NCI-H2081 treated with DMSO at 0.1 percent for 48 hours (cell line): Measurements from ENCODE around the gene MUC6.
A peak's percentile ranks its signal among the peaks of the same experiment; 100 is the strongest.

Experiments
- DNase-seq: peaks from one replicate; lab custom pipeline; 2025; lab: John Stamatoyannopoulos, UW

MUC6 gene

DNA sequence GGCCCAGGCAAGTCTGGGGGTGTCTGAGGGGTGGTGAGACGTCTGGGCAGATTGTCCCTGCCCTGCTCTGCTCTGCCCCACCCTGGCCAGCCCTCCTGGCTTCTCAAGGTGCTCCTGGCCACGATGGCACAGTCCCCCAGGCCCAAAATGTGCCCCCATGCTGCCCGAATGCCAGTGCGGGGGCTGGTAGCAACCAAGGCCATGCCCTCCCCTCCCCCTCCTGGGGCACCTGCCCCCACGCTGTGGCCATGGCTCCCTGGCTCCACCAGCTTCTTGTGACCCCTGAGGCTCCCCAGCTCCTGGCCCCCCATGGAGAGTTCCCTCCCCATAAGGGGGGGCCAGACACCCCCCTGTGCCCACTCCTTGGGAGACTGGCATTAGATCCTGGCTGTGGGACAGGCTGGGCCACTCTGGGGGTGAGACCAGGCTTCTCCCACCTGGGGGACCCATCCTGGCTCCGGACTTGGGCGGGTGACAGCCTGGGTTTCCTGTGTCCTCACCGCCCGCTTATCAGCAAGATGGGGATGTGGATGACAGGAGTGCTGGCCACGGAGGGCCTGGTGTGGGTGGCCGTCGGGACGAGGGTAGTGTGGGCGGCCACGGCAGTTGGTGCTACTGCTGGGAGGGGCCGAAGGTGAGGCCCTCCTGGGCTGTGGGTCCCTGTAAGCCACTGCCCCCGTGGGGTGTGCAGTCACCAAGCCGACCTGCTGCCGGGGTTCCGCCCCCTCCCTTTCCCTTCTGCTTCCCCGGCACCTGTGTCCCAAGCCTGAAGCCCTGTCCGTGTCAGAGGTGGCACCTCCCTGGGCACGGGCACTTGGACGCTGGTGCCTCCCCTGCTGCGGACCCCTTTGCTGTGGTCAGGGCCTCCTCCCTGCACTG lies 15.9 kb upstream of the MUC6 start:
- DNase-seq = no peak

DNA sequence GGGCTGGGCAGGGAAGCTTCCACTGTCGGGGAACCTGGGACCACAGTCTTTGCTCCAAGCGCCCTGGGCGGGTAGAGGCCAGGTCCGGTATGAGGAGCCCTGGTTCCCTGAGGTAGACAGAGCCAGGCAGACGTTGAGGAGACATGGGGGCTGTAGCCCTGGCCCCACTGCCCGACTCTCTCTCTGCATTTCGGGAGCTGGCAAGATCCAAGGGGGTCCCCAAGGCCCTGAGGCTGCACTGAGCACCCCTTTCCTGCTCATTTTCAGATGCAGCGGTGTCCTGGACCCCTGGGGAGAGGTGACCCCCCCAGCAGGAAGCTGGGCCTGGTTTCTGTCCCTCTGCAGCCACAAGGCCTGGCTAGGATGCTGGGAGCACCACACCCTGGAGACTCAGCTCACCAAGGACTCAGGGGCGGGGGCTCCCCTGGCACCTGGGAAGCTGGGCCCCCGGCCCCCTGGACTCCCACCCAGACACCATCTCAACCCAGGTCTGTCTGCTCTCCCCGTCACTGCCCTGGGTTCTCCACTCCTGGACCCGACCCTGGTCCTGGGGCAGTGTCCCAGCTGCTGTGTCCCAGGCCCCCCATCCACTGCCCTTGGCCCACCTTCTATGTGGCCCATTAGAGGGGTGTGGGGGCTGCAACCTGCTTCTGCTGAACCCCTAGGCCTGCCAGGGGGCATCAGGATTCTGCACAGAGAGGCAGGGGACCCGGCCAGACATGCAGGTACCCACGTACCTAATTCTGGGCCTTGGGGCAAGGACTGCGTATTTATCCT lies 15.0 kb upstream of the MUC6 start:
- no peak for DNase-seq

- DNase-seq = peak; percentile 28
Measured at GRCh38 chr11:1050581-1051355, 14.2 kb upstream of the MUC6 start.

GRCh38 chr11:1049911-1050580 lies 13.5 kb upstream of the MUC6 start:
- DNase-seq = no peak

GRCh38 chr11:1049431-1049891 lies 12.9 kb upstream of the MUC6 start:
- DNase-seq = no peak

DNA sequence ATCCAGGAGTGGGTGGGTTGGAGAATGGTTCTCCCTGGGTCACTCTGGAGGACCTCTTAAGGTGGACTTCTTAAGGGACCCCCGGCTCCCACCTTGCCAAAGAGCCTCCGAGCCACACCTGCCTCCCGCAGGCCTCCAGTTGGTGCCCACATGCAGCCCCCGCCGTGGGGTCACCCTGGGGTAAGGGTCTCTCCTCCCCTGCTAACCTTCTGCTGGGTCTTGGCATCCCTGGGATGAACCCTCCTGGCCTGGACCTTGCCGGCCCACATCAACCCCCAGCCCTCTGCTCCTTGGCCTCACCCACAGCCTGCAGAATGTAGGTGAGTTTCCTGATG lies 12.5 kb upstream of the MUC6 start:
- DNase-seq = no peak

DNA sequence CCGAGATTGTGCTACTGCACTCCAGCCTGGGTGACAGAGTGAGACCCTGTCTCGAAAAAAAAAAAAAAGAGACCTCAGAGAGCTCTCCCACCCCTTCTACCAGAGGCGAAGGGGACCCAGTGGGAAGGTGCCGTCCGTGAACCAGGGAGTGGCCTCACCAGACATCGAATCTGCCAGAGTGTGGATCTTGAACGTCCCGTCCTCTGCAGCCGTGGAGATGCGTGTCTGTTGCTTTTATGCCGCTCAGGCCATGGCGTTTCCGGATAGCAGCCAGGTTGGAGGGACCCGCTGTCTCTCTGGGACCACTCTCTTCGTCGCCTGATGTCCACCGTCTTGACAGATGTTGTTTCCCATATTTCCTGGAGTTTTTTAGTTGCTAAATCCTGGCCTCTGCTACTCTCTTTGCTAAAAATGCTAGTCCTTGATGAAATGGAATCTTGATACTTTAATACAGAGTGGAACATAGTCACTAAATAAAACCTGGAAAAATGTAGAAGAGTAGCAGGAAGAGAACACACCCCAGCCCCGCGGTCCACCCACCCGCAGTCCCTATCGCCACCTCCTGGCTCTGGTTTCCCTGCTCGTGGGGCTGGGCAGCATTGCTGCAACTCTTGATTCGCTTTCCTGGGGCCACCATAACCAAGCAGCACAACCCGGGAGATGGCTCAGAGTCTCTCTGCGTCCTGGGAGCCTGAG lies 12.0 kb upstream of the MUC6 start:
- no peak for DNase-seq

GRCh38 chr11:1047595-1048156 lies 11.2 kb upstream of the MUC6 start:
- DNase-seq = no peak

GRCh38 chr11:1044160-1044559 lies 7.6 kb upstream of the MUC6 start:
- no peak for DNase-seq

GRCh38 chr11:1043563-1044096 lies 7.1 kb upstream of the MUC6 start:
- DNase-seq = no peak

- DNase-seq = no peak
Measured at GRCh38 chr11:1042626-1043562, 6.4 kb upstream of the MUC6 start.

DNA sequence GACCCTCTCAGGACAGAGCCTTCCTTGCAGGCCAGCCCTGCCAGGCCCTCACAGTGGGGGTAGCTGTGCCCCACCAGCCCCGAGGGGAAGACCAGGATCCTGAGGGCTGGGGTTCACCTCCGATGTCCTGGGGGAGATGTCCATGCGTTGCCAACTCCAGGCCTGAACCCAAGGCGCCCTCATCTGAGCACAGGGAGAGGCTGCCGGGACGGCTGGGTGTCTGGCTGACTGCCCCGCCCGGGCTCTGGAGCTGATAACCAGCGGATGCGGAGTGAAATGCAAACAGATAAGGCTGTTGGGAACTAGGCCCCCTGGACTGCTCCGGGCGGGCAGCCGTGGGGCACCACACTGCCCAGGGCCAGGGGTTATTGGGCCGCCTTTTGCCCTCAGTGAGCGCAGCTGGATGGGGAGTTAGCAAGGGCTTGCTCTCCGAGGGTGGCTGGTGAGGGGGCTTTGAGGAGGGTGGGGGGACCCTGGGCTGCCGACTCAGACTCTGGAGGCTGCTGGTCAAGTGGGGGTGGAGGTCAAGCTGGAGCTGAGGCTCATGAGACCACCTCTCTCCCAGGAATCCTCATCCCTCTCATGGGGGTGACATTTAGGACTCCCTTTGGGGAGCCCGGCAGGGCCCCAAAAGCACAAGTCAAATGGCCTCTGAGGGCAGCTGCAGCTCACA lies 5.6 kb upstream of the MUC6 start:
- DNase-seq = no peak

DNA sequence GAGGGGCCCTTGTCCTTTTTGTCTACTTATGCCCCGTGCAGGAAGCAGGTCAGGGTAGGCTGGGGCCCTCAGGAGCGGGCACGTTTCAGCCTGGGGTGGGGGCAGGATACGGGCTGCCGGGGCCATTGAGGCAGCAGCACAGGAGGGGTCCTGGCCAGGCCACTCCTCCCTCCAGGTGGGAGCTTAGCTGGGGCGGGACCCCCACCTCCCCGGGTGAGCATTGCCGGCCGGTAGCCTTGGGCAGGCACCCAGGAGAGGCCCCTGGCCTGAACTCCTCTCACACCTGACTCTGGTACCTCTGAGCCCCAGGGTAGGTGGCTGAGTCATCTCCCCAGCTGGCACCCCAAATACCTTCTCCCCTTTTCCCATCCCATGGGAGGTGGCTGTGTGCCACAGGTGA lies 5.0 kb upstream of the MUC6 start:
- DNase-seq = no peak

- no peak for DNase-seq
Measured at GRCh38 chr11:1041149-1041467, 4.6 kb upstream of the MUC6 start.

DNA sequence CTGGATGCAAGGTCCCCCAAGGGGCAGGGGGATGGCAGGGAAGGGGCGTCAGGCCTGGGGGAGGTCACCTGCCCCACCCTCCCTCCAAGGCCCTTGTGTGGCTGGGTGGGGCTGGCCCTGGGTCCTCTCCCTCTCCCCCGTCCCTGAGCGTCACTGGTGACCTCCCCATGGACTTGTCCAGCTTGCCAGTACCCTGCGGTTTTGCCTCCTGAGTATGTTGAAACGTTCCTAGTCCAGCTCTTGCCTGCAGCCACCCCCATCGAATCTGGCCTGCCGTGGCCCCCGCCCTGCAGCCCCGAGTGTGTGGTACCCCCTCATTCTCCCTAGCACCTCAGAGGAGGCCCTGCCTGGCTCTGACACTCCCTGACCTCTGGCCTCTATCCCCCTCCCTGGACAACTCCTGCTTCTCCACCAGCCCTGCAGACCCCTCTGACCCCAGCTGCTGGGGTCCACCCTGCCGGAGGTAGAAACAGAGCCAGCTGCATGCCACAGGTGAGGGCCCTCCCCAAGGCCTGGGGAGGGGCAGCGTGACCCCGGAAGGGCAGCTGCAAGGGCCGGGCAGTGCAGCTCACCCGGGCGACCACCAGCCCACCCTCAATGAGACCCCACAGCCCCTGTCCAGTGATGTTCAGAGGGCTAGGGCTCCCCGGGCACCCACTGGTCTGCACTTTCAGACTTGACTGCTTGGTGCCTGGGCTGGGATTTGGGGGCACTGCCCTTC lies 4.1 kb upstream of the MUC6 start:
- DNase-seq = no peak

DNA sequence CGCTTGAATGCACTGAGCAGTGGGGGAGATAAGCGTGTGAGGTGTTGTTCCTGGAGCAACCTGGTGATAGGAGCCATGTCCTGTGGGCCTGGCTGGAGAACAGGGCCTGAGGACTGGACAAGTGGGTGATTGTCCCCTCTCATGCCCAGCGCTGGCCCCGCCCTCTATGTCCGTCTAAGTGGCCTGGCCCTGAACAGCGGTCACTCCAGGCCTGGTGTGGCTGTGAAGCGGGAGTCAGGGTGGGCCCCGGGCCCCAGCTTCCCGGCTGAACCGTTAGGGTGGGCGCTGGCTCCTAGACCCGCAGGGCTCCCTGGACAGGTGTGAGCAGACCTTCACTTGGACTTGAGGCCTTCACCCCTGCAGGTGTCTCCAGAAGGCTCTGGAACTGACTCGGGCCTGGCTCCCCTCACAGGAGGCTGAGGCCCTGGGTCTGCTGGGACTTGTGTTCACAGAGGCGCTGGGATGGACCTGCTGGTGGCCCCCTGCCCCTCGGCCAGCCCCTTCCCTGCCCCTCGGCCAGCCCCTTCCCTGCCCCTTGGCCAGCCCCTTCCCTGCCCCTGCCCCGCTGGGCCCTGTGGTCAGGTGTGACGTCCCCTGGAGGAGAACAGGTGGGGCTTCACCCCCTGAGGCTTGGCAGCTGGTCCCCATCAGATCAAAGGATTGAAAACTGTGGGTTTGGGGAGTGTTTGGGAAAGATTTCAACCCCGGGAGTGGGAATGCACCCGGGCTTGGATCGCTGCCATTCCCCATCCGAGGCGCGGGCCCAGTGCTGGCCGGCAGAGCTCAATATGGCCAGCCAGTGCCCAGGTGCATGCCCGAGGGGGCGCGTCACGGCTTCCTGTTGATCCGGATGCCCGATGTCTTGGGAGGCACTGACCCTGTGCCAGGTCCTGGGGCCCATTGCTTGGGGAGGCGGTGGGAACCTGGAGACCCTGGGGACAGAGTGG lies 3.2 kb upstream of the MUC6 start:
- no peak for DNase-seq

DNA sequence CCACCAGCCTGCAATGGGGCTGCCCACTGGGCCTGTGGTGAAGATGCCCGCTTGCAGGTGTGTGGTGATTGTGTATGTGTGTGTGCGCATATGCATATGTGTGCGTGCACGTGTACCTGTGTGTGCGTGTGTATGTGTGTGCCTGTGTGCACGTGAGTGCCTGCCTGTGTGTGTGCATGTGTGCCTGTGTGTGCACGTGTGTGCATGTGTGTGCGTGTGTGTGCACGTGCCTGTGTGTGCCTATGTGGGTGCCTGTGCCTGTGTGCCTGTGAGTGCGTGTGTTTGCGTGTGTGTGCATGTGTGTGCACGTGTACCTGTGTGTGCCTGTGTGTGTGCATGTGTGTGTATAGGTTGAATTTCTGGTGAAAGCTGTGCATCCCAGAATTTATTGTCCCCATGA lies 2.4 kb upstream of the MUC6 start:
- DNase-seq = no peak
